Measurements from ENCODE around the gene SLC2A9.
A peak's percentile ranks its signal among the peaks of the same experiment; 100 is the strongest.

SLC2A9 gene

DNA sequence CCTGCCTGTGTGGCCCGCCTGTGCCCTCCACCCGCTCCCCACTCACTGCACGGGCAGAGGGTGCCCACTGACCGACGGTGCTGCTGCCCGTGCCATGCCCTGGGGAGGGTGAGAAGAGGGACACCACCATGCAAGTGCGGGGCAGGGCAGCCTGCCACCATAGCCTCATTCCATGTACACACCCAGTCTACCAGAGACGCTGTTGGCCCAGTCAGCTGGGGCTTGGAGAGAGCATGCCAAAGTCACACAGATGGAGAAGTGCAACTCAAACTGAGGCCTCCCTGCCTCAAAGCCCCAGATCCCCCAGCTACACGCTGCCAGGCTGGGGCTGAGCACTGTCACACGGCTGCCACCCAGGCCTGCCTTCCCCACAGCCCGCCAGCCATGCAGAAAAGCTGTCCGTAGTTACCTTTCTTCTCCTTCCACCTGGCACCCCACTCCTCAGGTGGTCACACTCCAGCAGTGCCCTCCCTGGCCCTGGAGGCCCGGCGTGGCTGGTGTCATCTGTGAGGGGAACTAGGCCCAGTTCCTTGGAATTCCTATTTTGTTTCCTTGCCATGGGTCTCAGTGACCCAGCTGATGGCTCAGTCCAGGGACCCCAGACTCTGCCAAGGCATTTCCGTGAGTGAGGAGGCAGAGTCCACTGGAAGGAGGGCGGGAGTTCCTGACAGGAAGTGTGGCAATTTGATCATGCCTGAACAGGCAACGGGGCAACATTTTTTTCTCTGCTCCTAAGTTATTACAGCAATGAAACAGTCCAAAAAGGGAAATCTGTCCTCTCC lies at the start of gene SLC2A9:
TSS of gene SLC2A9 (minus strand) at position 627 of the 782 bp plus-strand sequence. CDS start at position 559, 68 bp downstream.
- no peaks in the 10 kb centered on the region for H3K36me3 Mint-ChIP-seq (ENCODE audit: low read depth)
- H3K4me3 Mint-ChIP-seq: no peak within 1 kb of the TSS
- H3K9me3 Mint-ChIP-seq: no peaks in the 10 kb centered on the region
- no peak for DNase-seq
- H3K4me1 Mint-ChIP-seq (ENCODE audit: low read depth): peaks cover 18% of the 10 kb centered on the region
- H3K27me3 Mint-ChIP-seq: no peaks in the 10 kb centered on the region
- no peak within 1 kb of the TSS for H3K27ac Mint-ChIP-seq

DNA sequence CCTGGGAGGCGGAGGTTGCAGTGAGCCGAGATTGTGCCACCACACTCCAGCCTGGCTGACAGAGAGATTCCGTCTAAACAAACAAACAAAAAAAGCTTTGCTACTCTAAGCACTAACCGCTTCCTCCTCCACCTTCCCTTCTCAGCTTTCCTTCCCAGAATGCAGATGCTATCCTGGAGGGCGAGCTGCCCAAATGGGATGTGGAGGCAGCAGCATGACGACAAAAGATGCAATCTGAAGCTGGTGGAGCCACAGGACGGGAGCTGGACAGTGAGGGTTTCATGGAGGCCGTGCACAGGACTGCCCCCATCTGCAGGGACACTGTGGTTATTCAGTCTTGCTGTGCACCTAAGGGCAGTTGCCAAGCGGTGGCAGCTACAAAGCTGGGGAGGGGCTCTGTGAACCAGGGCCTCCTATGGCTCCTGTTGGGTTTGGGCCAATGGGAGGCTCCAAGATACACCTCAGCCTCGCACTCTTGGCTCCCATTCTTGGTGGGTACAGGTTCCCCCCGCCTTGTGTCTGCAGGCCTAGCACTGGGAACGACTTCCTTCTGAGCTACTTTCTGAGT lies 47.9 kb upstream of the SLC2A9 start:
- H3K36me3 Mint-ChIP-seq (ENCODE audit: low read depth): peaks cover 94% of the 10 kb centered on the region
- H3K27ac Mint-ChIP-seq: no peak overlapping the region
- no peaks in the 10 kb centered on the region for H3K27me3 Mint-ChIP-seq
- peaks cover 8% of the 10 kb centered on the region for H3K4me1 Mint-ChIP-seq (ENCODE audit: low read depth)
- H3K9me3 Mint-ChIP-seq: no peaks in the 10 kb centered on the region
- DNase-seq: no peak
- H3K4me3 Mint-ChIP-seq: no peak overlapping the region

DNA sequence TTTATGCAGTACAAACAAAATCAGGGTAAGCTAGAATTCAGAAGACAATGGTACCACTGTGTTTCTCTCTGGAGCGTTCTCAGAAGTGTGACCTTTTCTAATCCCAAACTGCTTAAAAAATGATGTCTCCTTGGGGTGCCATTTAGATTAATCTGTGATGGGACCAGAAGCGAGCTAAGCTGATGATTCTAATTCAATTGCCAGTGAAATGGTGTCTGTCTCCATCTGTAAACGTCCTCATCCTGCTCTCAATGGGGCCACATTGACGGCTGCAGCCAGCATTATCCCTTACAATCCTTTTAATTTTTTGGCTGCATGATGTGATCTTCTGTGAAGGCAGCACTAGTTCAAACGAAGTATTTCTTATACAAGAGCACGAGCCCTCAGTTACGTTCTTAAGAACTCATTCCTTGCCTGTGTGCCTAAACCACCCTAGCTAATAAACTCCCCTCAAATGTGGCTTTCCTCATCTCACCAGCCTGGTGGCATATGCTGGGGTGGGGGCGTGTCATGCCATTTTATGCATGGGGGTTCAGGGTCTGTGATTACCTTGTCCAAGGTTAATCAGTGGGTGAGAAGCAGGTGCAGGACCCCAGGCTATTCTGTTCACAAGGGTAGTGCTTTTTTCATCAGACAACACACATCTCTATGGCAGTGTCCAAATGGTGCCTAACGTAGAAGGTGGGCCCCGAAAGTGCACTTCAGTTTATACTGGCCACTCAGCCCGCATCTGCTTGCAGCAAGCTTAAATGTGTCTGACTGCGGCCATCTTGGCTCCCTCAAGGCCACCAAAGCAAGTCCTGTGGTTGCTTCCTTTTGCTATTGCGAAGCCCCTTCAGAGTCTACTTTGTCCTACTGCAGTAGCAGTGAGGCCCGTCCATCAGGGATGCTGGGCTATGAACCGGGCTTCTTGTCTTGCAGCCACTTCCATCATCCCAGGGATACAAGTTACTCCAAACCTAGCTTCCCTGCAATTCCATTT lies 45.7 kb upstream of the SLC2A9 start:
- Mint-ChIP-seq H3K36me3 (ENCODE audit: low read depth) (peaks cover 89% of the 10 kb centered on the region), H3K4me1 (ENCODE audit: low read depth) (no peaks in the 10 kb centered on the region), H3K27ac (peak overlapping the region; percentile 45), H3K4me3 (no peak overlapping the region), H3K9me3 (no peaks in the 10 kb centered on the region), H3K27me3 (no peaks in the 10 kb centered on the region)
- no peak for DNase-seq

DNA sequence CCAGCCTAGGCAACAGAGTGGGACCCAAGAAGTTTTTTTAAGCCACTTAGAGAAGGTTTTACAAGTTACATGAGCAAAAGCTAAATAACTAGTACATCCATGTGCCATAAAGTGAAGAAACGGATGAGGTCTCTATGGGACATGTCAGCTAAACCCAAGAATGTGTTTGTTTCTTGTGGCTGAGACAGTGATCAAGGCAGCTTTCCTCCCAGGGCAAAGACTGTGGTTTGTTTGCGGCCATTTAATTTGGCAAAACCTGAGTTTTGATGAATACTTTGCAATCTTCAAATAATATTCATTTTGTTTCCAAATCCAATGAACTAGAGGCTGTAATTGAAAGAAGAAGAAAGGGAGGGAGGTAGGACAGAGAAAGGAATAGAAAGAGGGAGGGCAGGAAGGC lies 44.9 kb upstream of the SLC2A9 start:
- H3K27ac Mint-ChIP-seq: peak overlapping the region; percentile 45
- no peaks in the 10 kb centered on the region for H3K9me3 Mint-ChIP-seq
- H3K4me3 Mint-ChIP-seq: no peak overlapping the region
- no peaks in the 10 kb centered on the region for H3K4me1 Mint-ChIP-seq (ENCODE audit: low read depth)
- no peaks in the 10 kb centered on the region for H3K27me3 Mint-ChIP-seq
- no peak for DNase-seq
- H3K36me3 Mint-ChIP-seq (ENCODE audit: low read depth): peaks cover 89% of the 10 kb centered on the region

DNA sequence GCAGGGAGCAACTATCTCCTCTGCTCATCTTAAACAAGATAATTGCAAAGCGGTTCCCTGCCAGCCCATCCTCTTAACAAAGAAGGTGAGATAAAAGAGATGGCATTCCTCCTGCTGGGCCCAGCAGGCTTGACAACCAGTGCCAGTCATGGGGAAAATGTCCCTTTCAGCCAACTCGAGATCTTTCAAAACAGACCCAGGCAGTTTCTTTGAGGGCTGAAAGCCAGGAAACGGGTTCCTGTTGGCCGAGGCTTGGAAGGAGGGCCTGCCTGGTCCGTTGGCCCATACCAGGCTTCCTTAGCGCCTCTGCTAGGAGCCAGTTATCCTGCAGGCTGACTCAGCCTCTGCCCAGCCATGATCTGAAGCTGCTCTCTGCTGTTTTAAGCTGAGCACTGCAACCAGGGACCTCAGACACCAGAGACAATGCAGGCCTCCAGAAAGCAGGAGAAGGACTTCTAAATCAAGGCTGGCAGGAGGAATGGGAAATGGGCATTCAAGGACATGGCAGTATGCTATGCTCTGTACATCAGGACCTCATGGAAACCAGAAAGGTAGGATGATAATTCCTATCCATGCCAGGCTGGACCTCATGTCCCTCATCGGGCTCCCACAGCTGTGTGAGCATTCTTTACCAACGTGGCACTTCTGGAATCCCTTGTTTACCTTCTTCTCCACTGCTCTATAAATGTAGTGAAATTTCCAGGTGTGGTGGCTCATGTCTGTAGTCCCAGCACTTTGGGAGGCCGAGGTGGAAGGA lies 42.4 kb upstream of the SLC2A9 start:
- Mint-ChIP-seq H3K27me3 (no peaks in the 10 kb centered on the region), H3K36me3 (ENCODE audit: low read depth) (peaks cover 83% of the 10 kb centered on the region), H3K4me3 (no peak overlapping the region), H3K4me1 (ENCODE audit: low read depth) (no peaks in the 10 kb centered on the region), H3K27ac (no peak overlapping the region), H3K9me3 (no peaks in the 10 kb centered on the region)
- no peak for DNase-seq

DNA sequence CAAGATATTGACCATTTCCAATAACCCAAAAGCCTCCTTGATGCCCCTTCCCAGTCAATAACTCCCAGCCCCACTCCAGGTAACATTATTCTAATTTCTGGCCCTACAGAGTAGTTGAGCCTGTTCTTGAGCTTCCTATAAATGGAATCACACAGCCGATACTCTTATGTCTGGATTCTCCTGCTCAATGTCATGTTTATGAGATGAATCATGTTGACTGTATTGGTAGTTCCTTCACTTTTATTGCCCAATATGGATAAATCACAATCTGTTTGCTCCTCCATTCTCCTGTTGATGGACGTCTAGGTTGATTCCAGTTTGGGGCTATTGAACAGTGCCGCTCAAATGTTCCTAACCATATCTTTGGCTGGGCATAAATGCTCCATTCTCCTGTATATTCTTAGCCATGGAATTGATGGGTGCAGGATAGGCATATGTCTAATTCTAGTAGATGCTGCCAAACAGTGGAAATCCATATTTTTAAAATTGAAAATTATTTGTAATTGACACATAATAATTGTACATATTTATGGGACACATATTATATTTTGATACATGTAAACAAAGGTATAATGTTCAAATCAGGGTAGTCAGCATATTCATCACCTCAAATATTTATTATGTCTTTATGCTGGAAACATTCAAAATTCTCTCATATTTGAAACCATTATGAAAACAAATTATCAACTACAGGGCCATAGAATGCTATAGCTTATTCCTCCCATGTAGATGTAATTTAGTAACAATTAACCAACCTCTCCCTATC lies 40.5 kb upstream of the SLC2A9 start:
- Mint-ChIP-seq H3K4me3 (no peak overlapping the region), H3K27ac (no peak overlapping the region), H3K27me3 (no peaks in the 10 kb centered on the region), H3K9me3 (no peaks in the 10 kb centered on the region), H3K36me3 (ENCODE audit: low read depth) (peaks cover 79% of the 10 kb centered on the region), H3K4me1 (ENCODE audit: low read depth) (no peaks in the 10 kb centered on the region)
- DNase-seq: no peak

DNA sequence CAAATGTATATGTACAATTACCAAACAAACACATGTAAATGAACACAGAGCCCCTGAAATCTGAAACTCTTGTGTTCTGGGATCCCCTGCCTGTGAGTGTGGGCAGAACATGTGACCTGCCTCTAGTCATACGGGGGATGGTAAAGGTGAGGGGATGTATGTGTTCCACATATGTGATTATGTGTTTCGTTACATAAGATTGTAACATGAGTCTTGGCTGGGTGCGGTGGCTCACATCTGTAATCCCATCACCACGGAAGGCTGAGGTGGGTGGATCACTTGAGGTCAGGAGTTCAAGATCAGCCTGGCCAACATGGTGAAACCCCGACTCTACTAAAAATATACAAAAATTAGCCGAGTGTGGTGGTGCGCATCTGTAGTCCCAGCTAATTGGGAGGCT lies 37.1 kb upstream of the SLC2A9 start:
- DNase-seq: no peak
- H3K27me3 Mint-ChIP-seq: no peaks in the 10 kb centered on the region
- H3K4me3 Mint-ChIP-seq: no peak overlapping the region
- peaks cover 59% of the 10 kb centered on the region for H3K36me3 Mint-ChIP-seq (ENCODE audit: low read depth)
- no peaks in the 10 kb centered on the region for H3K4me1 Mint-ChIP-seq (ENCODE audit: low read depth)
- H3K9me3 Mint-ChIP-seq: no peaks in the 10 kb centered on the region
- H3K27ac Mint-ChIP-seq: no peak overlapping the region

DNA sequence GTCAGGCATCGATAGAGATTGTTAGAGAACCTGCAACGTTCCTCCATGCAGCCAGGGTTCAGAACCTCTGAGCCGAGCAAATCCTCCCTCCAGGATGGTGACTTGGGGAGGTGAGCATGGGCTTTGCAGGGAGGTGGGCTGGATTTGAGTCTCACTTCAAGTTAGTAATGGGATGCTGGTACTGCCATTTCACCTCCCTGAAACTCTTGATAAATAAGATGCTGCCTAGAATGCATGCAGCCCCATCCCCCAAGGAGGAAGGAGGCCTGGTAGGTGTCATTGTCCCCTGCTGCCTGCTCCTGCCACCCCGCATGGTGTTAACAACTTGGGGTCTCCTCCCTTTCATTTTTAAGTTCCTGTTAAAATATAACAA lies 35.7 kb upstream of the SLC2A9 start:
- H3K36me3 Mint-ChIP-seq (ENCODE audit: low read depth): peaks cover 48% of the 10 kb centered on the region
- no peaks in the 10 kb centered on the region for H3K9me3 Mint-ChIP-seq
- H3K4me1 Mint-ChIP-seq (ENCODE audit: low read depth): no peaks in the 10 kb centered on the region
- DNase-seq: no peak
- no peak overlapping the region for H3K27ac Mint-ChIP-seq
- no peak overlapping the region for H3K4me3 Mint-ChIP-seq
- H3K27me3 Mint-ChIP-seq: no peaks in the 10 kb centered on the region

DNA sequence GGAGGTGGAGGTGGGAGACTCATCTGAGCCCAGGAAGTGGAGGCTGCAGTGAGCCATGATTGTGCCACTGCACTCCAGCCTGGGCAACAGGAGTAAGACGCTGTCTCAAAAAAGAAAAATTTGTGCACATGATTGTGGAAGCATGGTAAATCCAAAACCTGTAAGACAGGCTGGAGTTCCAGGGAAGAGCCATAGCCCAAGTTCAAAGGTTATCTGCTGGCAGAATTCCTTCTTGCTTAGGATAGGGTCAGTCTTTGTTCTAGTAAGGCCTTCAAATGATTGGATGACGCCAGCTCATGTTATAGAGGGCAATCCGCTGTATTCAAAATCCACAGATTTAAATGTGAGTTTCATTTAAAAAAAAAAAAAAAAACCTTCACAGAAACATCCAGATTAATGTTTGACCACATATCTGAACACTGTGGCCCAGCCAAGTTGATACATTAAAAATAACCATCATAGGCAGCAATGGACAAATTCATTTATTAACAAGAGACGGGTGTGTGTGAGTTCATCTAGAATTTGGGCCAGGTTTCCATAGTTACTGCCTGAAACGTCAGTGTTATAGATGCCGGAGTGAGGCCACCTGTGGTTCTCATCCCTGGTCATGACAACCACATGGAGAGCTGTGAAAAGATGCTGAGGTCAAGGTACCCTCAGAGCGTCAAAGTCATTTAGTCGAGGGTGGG lies 35.2 kb upstream of the SLC2A9 start:
- Mint-ChIP-seq H3K27me3 (no peaks in the 10 kb centered on the region), H3K4me3 (no peak overlapping the region), H3K9me3 (no peaks in the 10 kb centered on the region), H3K36me3 (ENCODE audit: low read depth) (peaks cover 43% of the 10 kb centered on the region), H3K27ac (no peak overlapping the region), H3K4me1 (ENCODE audit: low read depth) (no peaks in the 10 kb centered on the region)
- no peak for DNase-seq

DNA sequence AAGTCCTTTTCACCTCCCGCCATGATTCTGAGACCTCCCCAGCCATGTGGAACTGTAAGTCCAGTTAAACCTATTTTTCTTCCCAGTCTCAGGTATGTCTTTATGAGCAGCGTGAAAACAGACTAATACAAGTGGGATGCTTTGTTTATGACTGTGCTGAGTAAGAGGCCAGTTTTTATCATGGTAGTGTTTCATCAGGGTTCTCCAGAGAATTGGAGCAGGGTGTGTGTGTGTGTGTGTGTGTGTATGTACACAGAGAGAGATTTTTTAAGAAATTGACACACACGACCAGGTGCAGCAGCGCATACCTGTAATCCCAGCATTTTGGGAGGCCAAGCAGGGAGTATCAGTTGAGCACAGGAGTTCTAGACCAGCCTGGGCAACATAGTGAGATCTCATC lies 34.6 kb upstream of the SLC2A9 start:
- Mint-ChIP-seq H3K4me3 (no peak overlapping the region), H3K36me3 (ENCODE audit: low read depth) (peaks cover 39% of the 10 kb centered on the region), H3K9me3 (no peaks in the 10 kb centered on the region), H3K4me1 (ENCODE audit: low read depth) (no peaks in the 10 kb centered on the region), H3K27ac (no peak overlapping the region), H3K27me3 (no peaks in the 10 kb centered on the region)
- DNase-seq: no peak

DNA sequence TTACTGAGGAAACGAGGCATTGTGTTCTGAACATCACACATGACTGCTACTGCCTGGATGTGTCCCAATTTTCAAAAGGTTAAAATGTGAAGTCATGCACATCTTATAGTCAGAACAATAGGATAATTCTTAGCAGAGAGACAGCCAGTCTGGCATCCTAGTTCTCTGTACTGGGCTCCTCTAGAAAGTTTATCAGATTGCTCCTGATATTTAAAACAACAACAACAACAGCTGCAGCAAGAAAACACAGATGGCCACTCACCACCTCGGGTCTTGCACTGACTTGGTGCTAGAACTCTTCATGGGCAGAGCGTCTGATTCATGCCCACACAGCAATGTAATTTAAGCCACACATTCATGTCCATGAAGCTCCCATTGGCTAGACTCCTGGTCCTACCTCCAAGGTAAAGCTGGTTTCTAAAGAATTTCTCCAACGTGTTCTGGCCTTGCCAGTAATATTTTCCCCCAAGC lies 33.3 kb upstream of the SLC2A9 start:
- Mint-ChIP-seq H3K4me1 (ENCODE audit: low read depth) (no peaks in the 10 kb centered on the region), H3K4me3 (no peak overlapping the region), H3K9me3 (no peaks in the 10 kb centered on the region), H3K36me3 (ENCODE audit: low read depth) (peaks cover 32% of the 10 kb centered on the region), H3K27ac (no peak overlapping the region), H3K27me3 (no peaks in the 10 kb centered on the region)
- DNase-seq: no peak

DNA sequence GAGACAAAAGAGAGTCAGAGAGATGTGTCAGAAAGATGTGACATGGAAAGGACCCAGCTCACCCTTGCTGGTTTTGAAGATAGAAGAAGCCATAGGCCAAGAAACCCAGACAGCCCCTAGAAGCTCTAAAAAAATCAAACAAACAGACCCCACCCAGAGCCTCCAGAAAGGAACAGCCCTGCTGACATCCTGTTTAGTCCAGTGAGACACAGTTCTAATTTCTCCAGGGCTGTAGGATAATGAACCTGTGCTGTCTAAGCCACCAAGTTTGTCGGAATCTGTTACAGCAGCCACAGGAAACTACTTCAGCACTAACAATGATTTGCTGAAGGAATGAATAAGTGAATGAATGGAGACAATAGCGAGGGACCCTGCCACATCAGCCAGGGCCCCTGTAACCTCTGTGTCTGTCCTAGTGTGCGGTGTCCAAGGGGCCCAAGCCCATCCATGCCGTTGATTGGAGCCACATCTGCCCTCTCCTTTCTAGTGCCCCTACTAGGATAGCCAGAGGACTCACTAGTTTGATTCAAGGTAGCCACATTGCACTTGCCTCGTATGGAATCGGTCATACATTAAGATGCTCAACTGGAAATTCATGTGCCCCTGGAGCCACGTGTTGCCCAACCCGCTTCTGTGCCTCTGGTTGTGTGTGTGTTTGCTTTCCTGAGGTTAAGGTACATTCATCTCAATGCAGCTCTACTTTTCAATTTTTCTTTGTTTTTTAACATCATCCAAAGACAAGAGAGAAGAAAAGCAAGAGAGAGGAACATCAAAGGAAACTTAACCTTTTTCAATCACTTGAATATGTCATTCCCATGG lies 32.5 kb upstream of the SLC2A9 start:
- no peak for DNase-seq
- peaks cover 27% of the 10 kb centered on the region for H3K36me3 Mint-ChIP-seq (ENCODE audit: low read depth)
- no peaks in the 10 kb centered on the region for H3K9me3 Mint-ChIP-seq
- no peak overlapping the region for H3K27ac Mint-ChIP-seq
- no peak overlapping the region for H3K4me3 Mint-ChIP-seq
- no peaks in the 10 kb centered on the region for H3K27me3 Mint-ChIP-seq
- no peaks in the 10 kb centered on the region for H3K4me1 Mint-ChIP-seq (ENCODE audit: low read depth)

All from activated T-cell treated with anti-CD3 and anti-CD28 coated beads, Interleukin-2, amount 50 U/mL, for 24 hours (primary cell).